K562 (cell line): ENCODE measurements around the gene ERBB4. TPM values are rescaled to one million over a fixed set of nuclear protein-coding genes. Genes with fewer than 3 reads are reported as not detected.

ENCODE experiments used
- ATAC-seq: fragments of 200-7000 bp; cut with Tn5 transposase; 3 replicates; pipeline ENCODE4 v1.9.1; 2020; ENCODE audit warnings: moderate library complexity
- BruUV-seq: library from RNA; stranded (reverse); fragments of 400-500 nt; replicated peaks from 2 replicates; lab custom pipeline; 2021; lab: Mats Ljungman, UMichigan
- CTCF ChIA-PET: fragments of 300-600 bp; formaldehyde crosslinking; extraction: SDS; loops from one replicate; lab custom pipeline; 2021; ENCODE audit warnings: low intra/inter-chr PET ratio; lab: Yijun Ruan, JAX
- POLR2A ChIA-PET: fragments of 300-600, 350-650 bp; sonication (Branson Sonifier 250); formaldehyde crosslinking; extraction: SDS; loops from one replicate; lab custom pipeline; 2021; ENCODE audit warnings: antibody characterized with exemption, inconsistent platforms; lab: Yijun Ruan, JAX
- DNase-seq, 4 experiments: peaks; one replicate each; pipeline versions ENCODE4 v3.0.0 to v3.0.0-alpha.2; 2011 to 2018; ENCODE audit warnings: low spot score in 3 of 4, mixed read lengths in 3 of 4; ENCODE audit errors: extremely low read depth in 1 of 4
- FAIRE-seq: peaks from 2 replicates; lab custom pipeline; 2011; peaks lifted over from hg19 to GRCh38; lab: Jason Lieb, UNC
- H2AFZ ChIP-seq: 2 replicates; pipeline ENCODE4 v1.6.0; 2011; ENCODE audit warnings: low read depth, low read length, control low read depth, inconsistent platforms
- H3K27ac ChIP-seq: fragments of 200-600 bp; 3 replicates; pipeline ENCODE4 v1.8.0; 2011; ENCODE audit warnings: low read depth, mild to moderate bottlenecking, control low read depth, inconsistent platforms, low read length, moderate library complexity, mixed read lengths; ENCODE audit errors: extremely low read depth
- H3K27me3 ChIP-seq, 2 experiments: fragments of 300-600 bp in 1 of 2; 2 replicates in 1 of 2; 3 replicates in 1 of 2; pipeline versions ENCODE4 v1.6.0 to v1.8.0; 2011; ENCODE audit warnings: inconsistent platforms in 2 of 2, low read length in 2 of 2, mild to moderate bottlenecking in 1 of 2, mixed read lengths in 1 of 2, moderate library complexity in 1 of 2; ENCODE audit not compliant: control insufficient read depth in 2 of 2, insufficient read depth in 2 of 2
- H3K36me3 ChIP-seq: fragments of 300-600 bp; 3 replicates; pipeline ENCODE4 v1.8.0; 2011; ENCODE audit warnings: mild to moderate bottlenecking, low read length, inconsistent platforms; ENCODE audit not compliant: control insufficient read depth, insufficient read depth
- H3K4me1 ChIP-seq, 2 experiments: fragments of 200-600 bp in 1 of 2; replicated peaks in 1 of 2; 2 replicates in 1 of 2; 3 replicates in 1 of 2; pipeline versions ENCODE4 v1.5.1 to v1.8.0; 2011; ENCODE audit warnings: inconsistent platforms in 2 of 2, low read length in 2 of 2, mild to moderate bottlenecking in 1 of 2, mixed read lengths in 1 of 2, moderate library complexity in 1 of 2; ENCODE audit not compliant: control insufficient read depth in 2 of 2, insufficient read depth in 2 of 2
- H3K4me2 ChIP-seq: 2 replicates; pipeline ENCODE4 v1.6.1; 2011; ENCODE audit warnings: low read length, control low read depth, inconsistent platforms, mixed read lengths; ENCODE audit not compliant: insufficient read depth
- H3K4me3 ChIP-seq: fragments of 200-600 bp; sonication (generic), shearing (Covaris generic); 2 replicates; pipeline ENCODE4 v1.5.1; 2016; ENCODE audit warnings: control low read depth, inconsistent platforms
- H3K79me2 ChIP-seq: fragments of 200-600 bp; 3 replicates; pipeline ENCODE4 v1.8.0; 2011; ENCODE audit warnings: low read length, inconsistent platforms; ENCODE audit not compliant: control insufficient read depth, insufficient read depth
- H3K9ac ChIP-seq, 2 experiments: 2 replicates each; pipeline versions ENCODE4 v1.6.0 to v1.6.1; 2011; ENCODE audit warnings: low read depth in 2 of 2, low read length in 2 of 2, control low read depth in 1 of 2, inconsistent platforms in 1 of 2, mild to moderate bottlenecking in 1 of 2, mixed read lengths in 1 of 2; ENCODE audit not compliant: insufficient read depth in 1 of 2
- H3K9me1 ChIP-seq: one replicate; pipeline ENCODE4 v1.6.0; 2011; ENCODE audit warnings: inconsistent platforms, mild to moderate bottlenecking, low read length, moderate library complexity; ENCODE audit not compliant: control insufficient read depth, insufficient read depth
- H3K9me3 ChIP-seq: replicated peaks from 2 replicates; pipeline ENCODE4 v1.5.1; 2011; ENCODE audit warnings: low read depth, low read length, inconsistent platforms; ENCODE audit not compliant: control insufficient read depth, insufficient read depth
- H4K20me1 ChIP-seq: replicated peaks from 2 replicates; pipeline ENCODE4 v1.6.1; 2011; ENCODE audit warnings: low read length, inconsistent platforms, mixed read lengths; ENCODE audit not compliant: control insufficient read depth, insufficient read depth
- CBX2 ChIP-seq: fragments of 200-600 bp; sonication (generic); IDR thresholded peaks from one replicate; pipeline ENCODE4 v1.6.1; 2012; ENCODE audit warnings: mild to moderate bottlenecking, low read length, inconsistent platforms; ENCODE audit not compliant: insufficient read depth, poor library complexity, severe bottlenecking
- CCAR2 ChIP-seq: fragments of 200-400 bp; formaldehyde crosslinking; IDR thresholded peaks from 2 replicates; pipeline ENCODE4 v1.6.1; 2017; ENCODE audit warnings: mild to moderate bottlenecking, low read depth, low read length
- CHD1 ChIP-seq: fragments of 200-600 bp; sonication (generic); IDR thresholded peaks from one replicate; pipeline ENCODE4 v1.6.1; 2012; ENCODE audit warnings: mild to moderate bottlenecking, moderate library complexity, low read length, inconsistent platforms
- DLX4 ChIP-seq: fragments of 250-450 bp; sonication (Bioruptor Pico); IDR thresholded peaks from 2 replicates; pipeline ENCODE4 v1.6.1; 2021; ENCODE audit warnings: mild to moderate bottlenecking
- GABPB2 ChIP-seq: fragments of 250-450 bp; sonication (Bioruptor Pico); conservative IDR thresholded peaks from 2 replicates; pipeline ENCODE4 v1.5.1; 2021; ENCODE audit warnings: mild to moderate bottlenecking
- HNRNPLL ChIP-seq: fragments of 200-400 bp; formaldehyde crosslinking; IDR thresholded peaks from 2 replicates; pipeline ENCODE4 v1.6.1; 2017; ENCODE audit warnings: low read length, low read depth, mild to moderate bottlenecking; ENCODE audit not compliant: poor library complexity, severe bottlenecking
- KHSRP ChIP-seq: fragments of 450-650 bp; IDR thresholded peaks from 2 replicates; pipeline ENCODE4 v1.6.1; 2017
- ZFPM2 ChIP-seq: fragments of 250-450 bp; sonication (Bioruptor Pico); IDR thresholded peaks from 2 replicates; pipeline ENCODE4 v1.5.1; 2022; ENCODE audit warnings: mild to moderate bottlenecking
- WGBS: fragments of 100-300 bp; shearing (Covaris generic); methylation state at CpG from one replicate; pipeline ENCODE4 v1.1.6; 2016; ENCODE audit warnings: low coverage, mixed read lengths; ENCODE audit not compliant: insufficient coverage; ENCODE audit errors: missing lambda C conversion rate; 5-methylcytosine and 5-hydroxymethylcytosine counted together
- in situ Hi-C: fragments of 300-500 bp; cut with MboI; formaldehyde crosslinking; loops from 4 replicates; pipeline ENCODE4 v1.15.0; 2018; ENCODE audit warnings: inconsistent platforms, mixed read lengths
- intact Hi-C: fragments of 100-400 bp; cut with micrococcal nuclease; formaldehyde crosslinking; loops from 2 replicates; pipeline ENCODE4 v1.14.2; 2022
- polyA plus RNA-seq, 8 experiments: library from polyadenylated mRNA; depleted of rRNA in 4 of 8; stranded (reverse) in 5 of 8; unstranded in 3 of 8; fragments of >200 nt; fragmentation: Nextera tagmentation in 2 of 8; fragmentation: Illumina TruSeq in 1 of 8; extraction: Ambion mirVana in 2 of 8; extraction: Trizol in 1 of 8; gene quantifications; 2 replicates each; pipeline versions ENCODE4 v1.2.1 to v1.2.3, GENCODE V29; 2011 to 2014; ENCODE audit warnings: inconsistent platforms in 1 of 8, missing spikeins in 1 of 8
- total RNA-seq, 7 experiments: library from RNA; depleted of rRNA in 6 of 7; stranded (reverse); fragments of >200 nt in 6 of 7; fragmentation: Illumina TruSeq in 2 of 7; extraction: Trizol in 2 of 7; gene quantifications; 2 replicates each; pipeline versions ENCODE4 v1.2.1 to v1.2.3, GENCODE V29; 2011 to 2021; ENCODE audit warnings: low replicate concordance in 1 of 7
- TF ChIP-seq, protein P1 (sequence below): sonication (generic); formaldehyde crosslinking; IDR thresholded peaks from 2 replicates; pipeline ENCODE4 v1.8.1; 2023; ENCODE audit warnings: mild to moderate bottlenecking, missing genetic modification reagents
- TF ChIP-seq, protein P2 (sequence below): IDR thresholded peaks from 2 replicates; pipeline ENCODE4 v1.6.1; 2014; ENCODE audit warnings: antibody characterized with exemption
- TF ChIP-seq, protein P3 (sequence below): sonication (generic); formaldehyde crosslinking; IDR thresholded peaks from 2 replicates; pipeline ENCODE4 v1.8.0; 2023; ENCODE audit warnings: mild to moderate bottlenecking, missing genetic modification reagents

The ERBB4 gene
- total and polyA plus RNA-seq, 9 of the 15 experiments (the other 6 are each of a cell fraction or from before 2014, with no cell fraction given), result not detected

- ChIA-PET POLR2A (no interaction called here), CTCF (no interaction called here)
- Histone ChIP-seq H3K36me3 (no peaks in the 10 kb centered on the region), H4K20me1 (no peaks in the 10 kb centered on the region), H3K79me2 (no peaks in the 10 kb centered on the region), H3K9me1 (no peaks in the 10 kb centered on the region), H3K9ac (no peak overlapping the region), H3K4me2 (no peak overlapping the region), H3K9me3 (no peaks in the 10 kb centered on the region), H3K27ac (no peak overlapping the region), H2AFZ (no peak overlapping the region), H3K4me3 (no peak overlapping the region), H3K4me1 (no peaks in the 10 kb centered on the region), H3K27me3 (no peaks in the 10 kb centered on the region)
- FAIRE-seq (no peak), ATAC-seq (no peak), DNase-seq (no peak)
- in situ Hi-C loops, result no loop called here
- no TSS peak for BruUV-seq
- TF ChIP-seq GABPB2 (CRISPR knock-in tag) (no peak), DLX4 (no peak), HNRNPLL (no peak), CCAR2 (no peak), CBX2 (no peak), CHD1 (no peak), KHSRP (no peak), ZFPM2 (no peak)
- TF ChIP-seq, protein P1, sequence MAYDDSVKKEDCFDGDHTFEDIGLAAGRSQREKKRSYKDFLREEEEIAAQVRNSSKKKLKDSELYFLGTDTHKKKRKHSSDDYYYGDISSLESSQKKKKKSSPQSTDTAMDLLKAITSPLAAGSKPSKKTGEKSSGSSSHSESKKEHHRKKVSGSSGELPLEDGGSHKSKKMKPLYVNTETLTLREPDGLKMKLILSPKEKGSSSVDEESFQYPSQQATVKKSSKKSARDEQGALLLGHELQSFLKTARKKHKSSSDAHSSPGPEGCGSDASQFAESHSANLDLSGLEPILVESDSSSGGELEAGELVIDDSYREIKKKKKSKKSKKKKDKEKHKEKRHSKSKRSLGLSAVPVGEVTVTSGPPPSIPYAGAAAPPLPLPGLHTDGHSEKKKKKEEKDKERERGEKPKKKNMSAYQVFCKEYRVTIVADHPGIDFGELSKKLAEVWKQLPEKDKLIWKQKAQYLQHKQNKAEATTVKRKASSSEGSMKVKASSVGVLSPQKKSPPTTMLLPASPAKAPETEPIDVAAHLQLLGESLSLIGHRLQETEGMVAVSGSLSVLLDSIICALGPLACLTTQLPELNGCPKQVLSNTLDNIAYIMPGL (CRISPR knock-in tag), result no peak
- TF ChIP-seq, protein P2, sequence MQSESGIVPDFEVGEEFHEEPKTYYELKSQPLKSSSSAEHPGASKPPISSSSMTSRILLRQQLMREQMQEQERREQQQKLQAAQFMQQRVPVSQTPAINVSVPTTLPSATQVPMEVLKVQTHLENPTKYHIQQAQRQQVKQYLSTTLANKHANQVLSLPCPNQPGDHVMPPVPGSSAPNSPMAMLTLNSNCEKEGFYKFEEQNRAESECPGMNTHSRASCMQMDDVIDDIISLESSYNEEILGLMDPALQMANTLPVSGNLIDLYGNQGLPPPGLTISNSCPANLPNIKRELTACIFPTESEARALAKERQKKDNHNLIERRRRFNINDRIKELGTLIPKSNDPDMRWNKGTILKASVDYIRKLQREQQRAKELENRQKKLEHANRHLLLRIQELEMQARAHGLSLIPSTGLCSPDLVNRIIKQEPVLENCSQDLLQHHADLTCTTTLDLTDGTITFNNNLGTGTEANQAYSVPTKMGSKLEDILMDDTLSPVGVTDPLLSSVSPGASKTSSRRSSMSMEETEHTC, result no peak
- TF ChIP-seq, protein P3, sequence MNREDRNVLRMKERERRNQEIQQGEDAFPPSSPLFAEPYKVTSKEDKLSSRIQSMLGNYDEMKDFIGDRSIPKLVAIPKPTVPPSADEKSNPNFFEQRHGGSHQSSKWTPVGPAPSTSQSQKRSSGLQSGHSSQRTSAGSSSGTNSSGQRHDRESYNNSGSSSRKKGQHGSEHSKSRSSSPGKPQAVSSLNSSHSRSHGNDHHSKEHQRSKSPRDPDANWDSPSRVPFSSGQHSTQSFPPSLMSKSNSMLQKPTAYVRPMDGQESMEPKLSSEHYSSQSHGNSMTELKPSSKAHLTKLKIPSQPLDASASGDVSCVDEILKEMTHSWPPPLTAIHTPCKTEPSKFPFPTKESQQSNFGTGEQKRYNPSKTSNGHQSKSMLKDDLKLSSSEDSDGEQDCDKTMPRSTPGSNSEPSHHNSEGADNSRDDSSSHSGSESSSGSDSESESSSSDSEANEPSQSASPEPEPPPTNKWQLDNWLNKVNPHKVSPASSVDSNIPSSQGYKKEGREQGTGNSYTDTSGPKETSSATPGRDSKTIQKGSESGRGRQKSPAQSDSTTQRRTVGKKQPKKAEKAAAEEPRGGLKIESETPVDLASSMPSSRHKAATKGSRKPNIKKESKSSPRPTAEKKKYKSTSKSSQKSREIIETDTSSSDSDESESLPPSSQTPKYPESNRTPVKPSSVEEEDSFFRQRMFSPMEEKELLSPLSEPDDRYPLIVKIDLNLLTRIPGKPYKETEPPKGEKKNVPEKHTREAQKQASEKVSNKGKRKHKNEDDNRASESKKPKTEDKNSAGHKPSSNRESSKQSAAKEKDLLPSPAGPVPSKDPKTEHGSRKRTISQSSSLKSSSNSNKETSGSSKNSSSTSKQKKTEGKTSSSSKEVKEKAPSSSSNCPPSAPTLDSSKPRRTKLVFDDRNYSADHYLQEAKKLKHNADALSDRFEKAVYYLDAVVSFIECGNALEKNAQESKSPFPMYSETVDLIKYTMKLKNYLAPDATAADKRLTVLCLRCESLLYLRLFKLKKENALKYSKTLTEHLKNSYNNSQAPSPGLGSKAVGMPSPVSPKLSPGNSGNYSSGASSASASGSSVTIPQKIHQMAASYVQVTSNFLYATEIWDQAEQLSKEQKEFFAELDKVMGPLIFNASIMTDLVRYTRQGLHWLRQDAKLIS (CRISPR knock-in tag), result no peak
- 0% methylated on average over 3 of the region's 3 CpGs for WGBS
- intact Hi-C loops, result loop anchor here (5.0 kb wide), 1 partner anchor 421 kb away; no protein-coding TSS in a partner anchor
Measured at GRCh38 chr2:212146416-212146815, 392.2 kb downstream of the ERBB4 start.
